Lower leg skin (tissue), 3 donors: ENCODE measurements around the gene DGKB.

ENCODE experiments used
- CTCF ChIP-seq, 3 donors: fragments of 450-650 bp; IDR thresholded peaks; one replicate each; pipeline ENCODE4 v1.5.1; 2016; ENCODE audit warnings: antibody characterized with exemption in 3 of 3, mild to moderate bottlenecking in 3 of 3, moderate library complexity in 2 of 3
- POLR2A ChIP-seq, 2 donors: fragments of 450-650 bp; IDR thresholded peaks; one replicate each; pipeline ENCODE4 v1.6.1; 2016 to 2017; ENCODE audit warnings: antibody characterized with exemption in 2 of 2, mild to moderate bottlenecking in 1 of 2, moderate library complexity in 1 of 2

- no peak for TF ChIP-seq CTCF (IDR thresholded peaks at IDR 0.05)
- no peak for TF ChIP-seq POLR2A (IDR thresholded peaks at IDR 0.05)
Measured at GRCh38 chr7:14828053-14828452, 74.5 kb downstream of the DGKB start.
